Head of caudate nucleus (tissue), 42 donors: ENCODE results near the gene SYN1.
"Not testable (repeated sequence)": the region's sequence is repeated elsewhere in the genome, so short reads cannot be mapped to it uniquely, and the experiment has no call there.

Experiments used
- DNase-seq, 42 donors: peaks; one replicate each; pipeline versions ENCODE4 v3.0.0 to v3.0.0-alpha.2; 2020 to 2021; ENCODE audit warnings: mixed read lengths in 7 of 42
- intact Hi-C: fragments of 100-400 bp; cut with DNase I; formaldehyde crosslinking; loops from one replicate; pipeline ENCODE4 v1.15.0; 2022

SYN1 gene

GRCh38 chrX:47610511-47610910 is 9.1 kb downstream of the SYN1 start:
- intact Hi-C loops = no loop called here
- no peak for DNase-seq

GRCh38 chrX:47608130-47608810 is 11.4 kb downstream of the SYN1 start:
- DNase-seq = peak in 24 of 42 donors; percentile 5 to 54 (median 27)
- intact Hi-C loops = no loop called here

- intact Hi-C loops = no loop called here
Measured at GRCh38 chrX:47607091-47607490, 12.6 kb downstream of the SYN1 start.

DNA sequence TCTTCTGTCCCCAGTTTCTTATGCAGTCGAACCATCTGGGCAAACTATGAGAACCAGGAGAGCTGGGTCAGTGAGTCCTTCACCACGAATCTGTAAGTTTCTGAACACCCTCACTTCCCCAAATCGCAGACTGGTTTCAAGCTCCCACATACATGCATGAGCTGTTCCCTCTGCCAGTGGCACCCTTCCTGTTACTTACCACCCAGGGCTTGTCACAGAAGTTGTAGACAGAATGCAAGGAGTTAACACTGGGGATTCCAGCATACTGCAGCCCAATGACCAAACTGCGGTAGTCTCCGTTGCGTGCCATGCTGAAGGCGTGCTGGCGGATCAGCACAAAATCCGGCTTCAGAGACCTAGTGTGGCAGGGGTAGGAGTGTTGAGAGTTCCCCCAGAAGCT is 14.6 kb downstream of the SYN1 start:
- intact Hi-C loops = no loop called here
- DNase-seq = peak in 2 of 42 donors; percentile 2 to 7

More at GRCh38 chrX:47607091-47607490, 12.6 kb downstream of the SYN1 start:
- DNase-seq = no peak

GRCh38 chrX:47603125-47603524 is 16.5 kb downstream of the SYN1 start:
- intact Hi-C loops = not testable (repeated sequence)
- peak in 2 of 42 donors; percentile 2 to 36 for DNase-seq

GRCh38 chrX:47597222-47597621 is 22.4 kb downstream of the SYN1 start:
- intact Hi-C loops = no loop called here
- DNase-seq = no peak

GRCh38 chrX:47596256-47596655 is 23.4 kb downstream of the SYN1 start:
- no peak for DNase-seq
- intact Hi-C loops = no loop called here

DNA sequence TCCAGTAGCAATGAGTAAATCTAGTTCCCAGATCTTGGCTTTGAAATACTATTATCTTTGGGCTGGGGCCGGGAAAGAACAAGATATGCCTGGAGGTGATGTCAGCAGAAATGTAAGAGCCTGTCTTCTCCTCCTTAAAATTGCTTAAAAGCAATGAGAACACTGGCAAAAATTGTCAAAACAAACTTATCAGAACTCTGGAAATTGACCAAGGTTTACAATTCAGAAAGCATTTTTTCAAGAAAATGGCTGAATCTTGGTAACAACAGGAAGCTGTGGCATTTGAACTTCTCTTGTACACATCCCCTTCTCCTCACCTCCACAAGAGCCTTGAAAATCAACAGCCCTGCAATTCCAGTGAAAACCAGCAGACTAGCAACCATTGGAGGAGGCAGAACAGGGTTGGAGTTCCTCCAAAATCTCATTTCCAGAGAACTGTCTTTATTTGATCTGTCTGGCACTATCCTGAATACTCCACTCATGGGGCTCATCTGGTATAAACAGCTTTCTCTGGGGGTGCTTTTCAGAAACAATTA is 23.9 kb downstream of the SYN1 start:
- DNase-seq = peak in 2 of 42 donors; percentile 9 to 13
- intact Hi-C loops = no loop called here

DNA sequence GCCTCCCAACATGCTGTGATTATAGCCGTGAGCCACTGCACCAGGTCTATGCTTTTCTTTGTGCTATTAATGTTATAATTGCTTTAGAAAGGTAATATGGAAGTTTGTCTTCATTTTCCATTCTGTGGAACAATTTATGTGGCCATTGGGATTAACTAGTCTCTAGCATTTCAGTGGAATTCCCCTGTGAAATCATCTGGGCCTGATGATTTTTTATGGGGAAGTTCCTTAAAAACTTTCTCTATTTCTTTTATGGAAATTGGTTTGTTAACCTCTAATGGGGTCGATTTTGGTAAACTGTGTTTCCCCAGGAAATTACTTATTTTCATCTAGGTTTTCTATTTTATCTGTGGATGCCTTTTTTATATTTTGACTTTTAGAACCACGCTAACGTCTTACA is 26.1 kb downstream of the SYN1 start:
- no peak for DNase-seq
- intact Hi-C loops = no loop called here

GRCh38 chrX:47590984-47591383 is 28.7 kb downstream of the SYN1 start:
- intact Hi-C loops = no loop called here
- DNase-seq = peak in 2 of 42 donors; percentile 5 to 23

DNA sequence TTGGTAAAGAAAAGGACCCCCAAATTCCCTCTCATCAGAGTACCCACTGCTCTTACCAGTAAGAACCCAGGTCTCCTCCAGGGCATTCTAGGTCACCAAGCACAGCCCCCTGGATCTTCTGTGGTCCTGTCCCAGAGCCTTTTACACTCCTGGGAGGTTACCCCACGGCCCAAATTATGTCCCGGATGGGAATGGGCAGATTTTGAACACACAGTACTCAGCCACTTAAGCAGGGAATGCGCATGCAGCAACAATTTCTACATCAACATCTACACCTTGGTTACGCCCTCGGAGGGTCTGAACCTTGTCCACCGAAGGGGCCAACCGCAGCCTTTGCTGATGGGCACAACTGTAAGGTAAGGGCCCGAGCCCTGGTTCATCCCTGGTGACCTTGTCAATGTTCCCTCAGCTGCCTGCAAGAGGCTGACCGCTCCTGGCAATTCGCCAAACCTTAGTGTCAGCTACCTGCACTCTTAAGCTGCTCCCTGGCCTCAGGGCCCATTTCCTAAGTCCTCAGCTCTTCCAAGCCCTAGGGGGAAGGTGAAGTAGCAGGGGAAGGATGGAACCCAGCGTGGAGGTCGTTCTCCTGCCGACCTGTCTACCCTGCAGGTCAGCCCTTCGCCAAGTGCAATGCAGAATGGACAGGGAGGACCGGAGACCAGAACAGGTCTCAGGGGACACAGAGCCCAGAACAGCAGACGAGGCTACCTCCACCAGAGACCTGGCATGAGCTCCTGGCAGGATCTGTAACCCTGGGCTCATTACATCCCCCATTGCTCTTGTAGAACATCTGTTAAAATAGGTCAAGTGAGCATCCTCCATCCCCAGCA is 31.5 kb downstream of the SYN1 start:
- DNase-seq = peak in 1 of 42 donors; percentile 13
- intact Hi-C loops = no loop called here

DNA sequence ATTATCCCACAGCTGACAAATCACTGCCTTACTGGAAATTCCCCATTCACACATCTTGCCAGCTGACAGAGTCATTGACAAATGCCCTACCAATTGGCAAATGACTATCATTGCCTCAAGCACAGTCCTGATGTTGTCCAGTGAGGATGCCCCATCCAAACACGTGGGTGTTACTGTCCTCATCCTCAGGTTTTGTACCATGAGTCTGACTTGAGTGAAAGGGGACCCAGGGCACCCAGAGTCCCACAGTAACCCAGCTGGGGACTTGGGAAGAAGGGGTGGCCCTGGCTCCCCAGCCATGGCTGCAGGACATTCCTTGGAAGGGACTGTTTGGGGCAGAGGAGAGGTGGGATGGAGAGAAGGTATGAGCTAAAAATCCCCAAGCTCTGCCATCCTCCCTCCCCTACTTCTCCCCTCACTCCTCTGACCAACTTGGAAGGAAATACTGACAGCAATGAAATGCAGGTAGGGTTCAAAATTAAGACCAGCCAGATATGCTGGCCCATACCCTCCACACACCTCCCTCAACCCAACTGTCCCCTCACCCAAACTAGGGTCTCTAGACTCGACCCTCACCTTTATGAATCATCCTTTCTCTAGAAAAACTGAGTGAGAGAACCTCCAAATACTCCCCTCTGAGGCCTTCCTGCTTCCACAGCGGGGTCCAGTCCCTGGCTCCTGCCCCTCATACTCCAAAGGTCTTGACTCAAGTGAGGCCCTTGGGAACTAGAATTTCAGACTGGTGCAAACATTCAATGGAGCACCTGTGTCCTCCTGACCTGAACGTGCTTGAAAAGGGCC is 32.4 kb downstream of the SYN1 start:
- intact Hi-C loops = no loop called here
- peak in 1 of 42 donors; percentile 5 for DNase-seq

- DNase-seq = peak in 1 of 42 donors; percentile 10
Measured at GRCh38 chrX:47586043-47586787, 33.4 kb downstream of the SYN1 start.

DNA sequence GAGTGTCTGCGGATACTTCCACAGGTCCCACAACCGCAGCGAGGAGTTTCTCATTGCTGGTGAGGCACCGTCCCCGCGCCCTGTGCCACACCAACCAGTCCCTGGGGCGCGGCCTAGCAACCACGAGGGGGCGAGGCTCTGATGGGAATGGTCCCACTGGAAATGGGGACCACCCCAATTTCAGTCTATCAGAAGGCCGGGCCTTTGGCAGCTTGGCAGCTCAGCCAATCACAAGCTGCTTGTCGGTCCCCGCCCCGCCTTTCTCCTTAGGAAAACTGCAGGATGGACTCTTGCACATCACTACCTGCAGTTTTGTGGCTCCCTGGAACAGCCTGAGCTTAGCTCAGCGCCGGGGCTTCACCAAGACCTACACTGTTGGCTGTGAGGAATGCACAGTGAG is 34.4 kb downstream of the SYN1 start:
- intact Hi-C loops = no loop called here
- peak in 3 of 42 donors; percentile 9 to 44 (median 10) for DNase-seq

More at GRCh38 chrX:47586043-47586787, 33.4 kb downstream of the SYN1 start:
- intact Hi-C loops = no loop called here

DNA sequence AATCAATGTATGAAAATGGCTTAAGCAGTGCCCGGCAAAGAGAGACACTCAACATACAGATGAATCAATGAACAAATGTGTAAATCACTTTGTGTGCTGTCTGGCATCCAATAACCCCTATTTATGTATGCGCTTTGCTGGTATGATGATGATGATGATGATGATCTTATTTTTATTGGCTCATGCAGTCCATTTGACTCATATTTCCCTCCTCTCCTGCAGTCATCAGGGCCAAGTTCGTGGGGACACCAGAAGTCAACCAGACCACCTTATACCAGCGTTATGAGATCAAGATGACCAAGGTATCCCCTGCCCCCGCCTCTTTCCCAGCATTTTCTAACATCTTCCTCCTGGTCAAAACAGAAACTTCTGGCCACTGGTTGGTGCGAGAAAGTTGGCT is 34.9 kb downstream of the SYN1 start:
- DNase-seq = peak in 1 of 42 donors; percentile 6
- intact Hi-C loops = no loop called here

GRCh38 chrX:47583240-47583861 is 36.3 kb downstream of the SYN1 start:
- peak in 1 of 42 donors; percentile 11 for DNase-seq
- intact Hi-C loops = no loop called here

DNA sequence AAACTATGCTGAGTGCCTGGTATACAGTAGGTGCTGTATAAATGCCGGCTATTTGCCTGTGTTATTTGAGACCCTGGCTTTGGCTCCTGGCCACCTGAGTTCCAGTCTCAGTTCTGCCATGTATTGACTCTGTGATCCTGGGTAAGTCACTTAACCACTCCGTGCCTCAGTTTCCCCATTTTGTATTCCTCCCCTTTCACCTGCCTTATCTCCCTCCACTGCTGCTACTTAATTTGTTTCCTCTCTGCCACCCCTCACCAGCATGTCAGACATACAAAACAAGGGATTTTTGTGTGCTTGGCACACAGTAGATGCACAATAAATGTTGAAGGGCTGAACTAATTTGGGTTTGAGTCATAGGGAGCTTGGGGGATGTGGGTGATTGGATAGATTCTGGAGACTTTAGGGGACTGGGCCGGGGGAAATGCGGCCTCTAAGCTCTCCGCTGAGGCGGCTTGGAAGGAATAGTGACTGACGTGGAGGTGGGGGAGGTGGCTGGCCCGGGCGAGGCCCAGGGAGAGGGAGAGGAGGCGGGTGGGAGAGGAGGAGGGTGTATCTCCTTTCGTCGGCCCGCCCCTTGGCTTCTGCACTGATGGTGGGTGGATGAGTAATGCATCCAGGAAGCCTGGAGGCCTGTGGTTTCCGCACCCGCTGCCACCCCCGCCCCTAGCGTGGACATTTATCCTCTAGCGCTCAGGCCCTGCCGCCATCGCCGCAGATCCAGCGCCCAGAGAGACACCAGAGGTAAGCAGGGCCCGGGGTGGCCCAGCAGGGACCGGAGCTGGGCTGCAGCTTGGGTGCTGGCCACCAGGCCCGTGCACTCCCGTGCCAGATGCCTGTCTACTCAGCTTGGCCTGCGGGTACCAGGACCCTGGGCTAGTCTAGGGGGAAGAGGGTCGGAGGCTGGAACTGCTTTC is 37.7 kb downstream of the SYN1 start, which contains the start of gene TIMP1:
TSS of gene TIMP1 (plus strand) at position 706 of the 917 bp plus-strand sequence. CDS start 980 bp downstream, outside the sequence.
- intact Hi-C loops = no loop called here
- DNase-seq = peak; percentile 25 to 89 (median 66)
